GM19043 (cell line): ENCODE results near the gene CPVL.

Experiments used
- ATAC-seq: cut with Tn5 transposase; IDR thresholded peaks from one replicate; pipeline ENCODE4 v1.9.1; 2021; ENCODE audit warnings: low read depth; ENCODE audit not compliant: unreplicated experiment

The CPVL gene

DNA sequence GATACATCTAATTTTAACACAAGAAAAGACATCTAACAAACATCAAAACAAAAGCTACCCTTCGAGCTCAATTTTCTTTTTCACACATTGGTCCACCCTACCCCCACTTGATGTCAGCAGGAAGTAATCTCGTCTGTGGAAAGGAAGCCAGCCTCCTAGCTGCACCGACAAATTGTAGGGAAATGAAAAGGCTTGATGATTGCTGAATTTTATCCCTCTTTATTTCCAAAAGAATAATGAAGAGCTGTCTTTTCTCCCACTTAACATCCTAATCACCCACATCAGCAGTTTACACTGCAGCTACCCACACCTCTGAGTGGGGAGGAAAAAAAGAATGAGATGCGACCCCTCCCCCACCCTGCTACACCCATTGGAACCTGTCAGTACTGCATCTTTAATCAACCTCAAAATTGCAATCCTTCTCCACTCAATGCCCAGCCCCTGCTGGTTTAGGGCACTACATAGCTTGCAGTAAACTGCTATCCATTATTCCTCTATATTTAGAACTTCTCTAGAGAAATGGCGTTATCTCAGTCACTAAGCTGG, 10.6 kb upstream of the CPVL start:
- ATAC-seq = no peak

DNA sequence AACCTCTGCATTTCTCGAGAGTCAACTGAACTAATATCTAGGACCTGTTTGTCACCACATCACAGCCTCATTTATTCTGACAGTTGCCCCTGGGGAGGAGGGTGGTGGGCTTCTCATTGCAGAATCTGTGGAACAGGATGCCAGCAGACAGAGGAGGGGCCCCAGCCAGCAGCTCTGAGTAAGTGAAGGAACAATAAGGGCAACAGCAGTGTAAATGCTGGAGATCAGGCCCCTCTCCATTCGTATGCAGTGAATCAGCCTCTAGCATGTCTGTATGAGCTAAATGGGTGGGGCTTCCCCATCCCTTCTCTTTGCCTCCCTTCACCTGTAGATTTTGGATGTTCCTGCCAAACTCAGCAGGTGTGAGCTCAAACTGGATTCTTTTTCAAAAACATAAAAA, 7.7 kb upstream of the CPVL start:
- no peak for ATAC-seq

DNA sequence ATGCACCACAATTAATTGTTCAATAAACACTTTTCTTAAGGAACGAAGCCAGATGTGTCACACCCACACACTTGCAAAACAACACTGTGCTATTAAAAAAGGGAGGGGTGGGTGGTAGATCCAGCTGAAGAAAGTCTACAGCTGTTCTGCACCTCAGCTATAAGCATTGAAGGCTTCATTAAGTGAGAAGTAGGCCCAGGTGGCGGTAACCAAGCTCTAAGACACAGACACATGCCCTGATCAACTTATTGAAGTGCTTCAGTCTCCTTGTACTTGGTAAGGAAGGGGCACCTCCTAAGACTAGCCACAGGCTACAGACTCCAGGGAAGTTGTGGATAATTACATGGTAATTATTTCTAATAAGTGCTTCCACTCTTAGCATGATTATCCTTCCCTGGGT, 4.5 kb upstream of the CPVL start:
- no peak for ATAC-seq

DNA sequence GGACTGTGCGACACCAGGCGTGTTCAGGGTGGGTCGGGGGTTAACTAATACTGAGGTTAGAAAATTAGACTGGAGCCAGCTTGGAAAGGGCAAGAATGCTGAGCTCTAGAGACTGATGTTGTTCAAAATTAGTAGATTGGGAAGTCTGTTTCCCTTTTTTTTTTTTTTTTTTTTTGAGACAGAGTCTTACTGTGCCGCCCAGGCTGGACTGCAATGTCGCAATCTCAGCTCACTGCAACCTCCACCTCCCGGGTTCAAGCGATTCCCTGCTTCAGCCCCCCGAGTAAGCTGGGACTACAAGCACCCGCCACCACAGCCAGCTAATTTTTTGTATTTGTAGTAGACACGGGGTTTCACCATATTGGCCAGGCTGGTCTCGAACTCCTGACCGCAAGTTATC, 2.7 kb upstream of the CPVL start:
- no peak for ATAC-seq

DNA sequence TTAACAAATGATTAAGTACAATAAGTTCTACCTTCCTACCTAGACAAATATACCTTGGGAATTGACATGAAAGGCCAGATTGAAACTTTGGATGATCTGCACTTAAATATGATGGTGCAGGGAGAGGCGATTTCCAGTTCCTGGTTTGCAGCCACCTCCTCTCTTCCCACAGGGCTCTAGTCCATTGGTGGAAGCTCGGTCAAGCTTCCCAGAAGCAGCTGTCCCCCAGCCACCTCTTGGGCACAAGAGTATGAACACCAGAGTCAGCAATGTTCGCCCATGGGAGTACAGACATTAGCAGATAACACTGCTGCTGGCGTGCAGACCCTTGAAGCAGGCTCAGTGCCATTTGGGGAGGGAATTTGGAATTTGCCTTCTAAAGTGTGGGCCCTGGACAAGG, 1.5 kb upstream of the CPVL start:
- no peak for ATAC-seq

DNA sequence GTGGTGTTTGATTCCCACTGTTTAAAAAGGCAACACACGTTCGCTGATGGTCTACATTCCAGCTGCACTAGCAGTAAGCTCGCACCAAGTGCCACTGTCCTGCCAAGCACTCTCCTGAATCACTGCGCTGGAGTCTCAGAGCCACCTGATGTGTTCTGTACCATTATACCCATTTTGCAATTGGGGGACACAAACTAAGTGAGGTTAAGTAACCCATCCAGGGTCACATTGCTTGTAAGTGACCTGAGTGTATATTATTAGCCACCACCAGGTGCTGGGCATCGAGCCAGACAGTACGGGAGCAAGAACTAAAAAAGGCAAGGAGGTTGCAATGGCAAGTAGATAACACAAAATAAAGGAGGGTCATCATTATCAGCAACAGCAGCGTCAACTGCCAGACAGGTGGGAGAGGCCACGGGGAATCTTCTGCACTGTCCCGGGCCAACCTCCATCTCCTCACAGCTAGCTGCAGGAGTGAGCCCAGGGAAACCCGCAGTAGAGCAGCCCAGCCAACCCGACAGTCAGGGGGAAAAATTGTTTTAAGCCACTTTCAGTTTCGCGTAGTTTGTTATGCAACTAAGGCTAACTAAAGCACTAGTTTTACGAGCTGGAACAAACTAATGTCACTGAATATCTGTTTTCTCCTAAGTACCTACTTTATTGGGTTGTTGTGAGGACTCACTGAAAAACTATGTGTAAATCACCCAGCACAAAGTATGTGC, 712 bp upstream of the CPVL start:
- ATAC-seq = no peak

DNA sequence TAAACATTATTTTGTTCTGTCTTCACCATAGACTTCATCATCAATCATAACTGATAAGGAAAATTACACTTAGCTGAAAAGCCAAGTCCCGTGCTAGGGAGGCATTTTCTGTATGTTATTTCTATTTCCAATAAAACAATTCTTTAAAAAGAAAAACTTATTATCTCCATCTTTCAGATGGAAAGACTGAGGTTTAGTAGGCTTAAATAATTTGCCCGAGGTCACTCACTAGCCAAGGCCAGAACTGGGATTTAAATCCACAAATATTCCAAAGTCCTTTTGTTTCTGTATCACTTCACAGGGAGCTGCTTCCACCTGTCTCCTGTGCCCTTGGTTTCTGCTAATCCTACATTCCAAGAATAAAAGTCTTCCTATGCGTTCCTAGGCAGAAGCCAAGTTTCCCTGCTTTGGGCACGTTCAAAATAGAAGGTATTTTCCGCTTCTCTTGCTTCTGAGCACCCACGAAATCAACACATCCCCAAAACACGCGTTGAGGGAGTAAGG, 732 bp downstream of the CPVL start:
- ATAC-seq = no peak

DNA sequence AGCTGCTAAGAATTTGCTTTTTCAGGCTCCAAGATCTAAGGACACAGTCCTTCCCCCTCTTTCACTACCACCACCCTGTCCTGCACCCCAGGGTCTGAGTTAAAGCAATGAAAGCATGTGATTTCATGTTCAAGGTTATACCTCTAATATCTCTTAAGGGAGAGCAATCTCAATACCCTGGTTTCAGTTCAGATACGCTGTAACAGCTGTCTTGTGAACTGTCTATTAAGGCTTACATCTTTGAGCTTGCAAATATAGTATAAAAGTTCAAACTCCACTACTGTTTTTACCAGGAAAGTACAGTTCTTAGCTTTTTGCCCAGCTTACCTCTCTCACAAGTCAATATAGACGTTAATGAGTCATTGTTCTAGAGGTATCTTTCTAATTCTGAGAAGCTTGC, 2.6 kb downstream of the CPVL start:
- ATAC-seq = no peak

DNA sequence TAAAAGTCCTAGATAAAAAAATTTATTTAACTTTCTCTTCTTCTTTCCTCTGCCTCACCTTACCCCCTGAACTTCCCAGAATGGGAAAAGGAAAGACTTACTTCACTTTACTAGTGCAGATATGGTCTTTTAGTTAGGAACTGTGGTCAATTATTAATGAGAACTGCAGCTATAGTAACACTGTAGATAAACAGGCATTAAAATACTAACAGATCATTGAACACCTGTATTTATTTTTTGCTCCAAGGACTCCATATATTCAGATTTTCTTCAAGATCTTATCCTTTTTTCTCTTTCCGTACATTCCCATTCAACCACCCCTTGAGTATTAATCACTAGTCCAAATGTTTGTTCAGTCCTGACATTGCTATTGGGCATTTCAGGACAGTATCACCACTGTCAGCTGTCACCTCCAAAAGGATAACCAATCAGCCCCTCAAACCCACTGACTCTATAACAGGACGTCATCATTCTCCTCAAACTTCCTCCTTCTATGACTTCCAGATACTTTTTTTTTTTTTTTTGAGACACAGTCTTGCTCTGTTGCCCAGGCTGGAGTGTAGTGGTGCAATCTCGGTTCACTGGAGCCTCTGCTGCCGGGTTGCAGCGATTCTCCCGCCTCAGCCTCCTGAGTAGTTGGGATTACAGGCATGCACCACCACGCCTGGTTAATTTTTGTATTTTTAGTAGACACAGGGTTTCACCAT, 4.2 kb downstream of the CPVL start:
- no peak for ATAC-seq

DNA sequence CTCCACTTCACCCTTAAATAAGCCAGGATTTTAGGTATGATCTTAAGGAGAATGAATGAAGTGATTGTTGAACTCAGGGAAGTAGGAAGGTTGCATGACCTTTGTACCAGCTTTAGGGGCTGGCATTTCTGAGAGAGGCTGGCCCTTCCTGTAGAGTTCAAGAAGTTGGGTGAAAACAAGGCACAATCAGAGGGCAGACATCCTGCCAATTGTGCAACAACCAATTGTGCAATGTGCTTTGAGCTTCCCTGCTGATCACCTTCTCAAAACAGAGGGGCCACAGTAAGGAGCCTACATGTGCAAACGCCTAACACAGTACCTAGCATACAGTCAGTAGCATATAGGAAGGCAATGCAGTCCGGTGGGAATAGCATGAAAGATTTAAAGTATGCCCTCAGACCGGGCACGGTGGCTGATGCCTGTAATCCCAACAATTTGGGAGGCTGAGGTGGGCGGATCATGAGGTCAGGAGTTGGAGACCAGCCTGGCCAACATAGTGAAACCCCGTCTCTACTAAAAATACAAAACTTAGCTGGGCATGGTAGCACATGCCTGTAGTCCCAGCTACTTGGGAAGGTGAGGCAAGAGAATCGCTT, 5.4 kb downstream of the CPVL start:
- ATAC-seq = no peak

DNA sequence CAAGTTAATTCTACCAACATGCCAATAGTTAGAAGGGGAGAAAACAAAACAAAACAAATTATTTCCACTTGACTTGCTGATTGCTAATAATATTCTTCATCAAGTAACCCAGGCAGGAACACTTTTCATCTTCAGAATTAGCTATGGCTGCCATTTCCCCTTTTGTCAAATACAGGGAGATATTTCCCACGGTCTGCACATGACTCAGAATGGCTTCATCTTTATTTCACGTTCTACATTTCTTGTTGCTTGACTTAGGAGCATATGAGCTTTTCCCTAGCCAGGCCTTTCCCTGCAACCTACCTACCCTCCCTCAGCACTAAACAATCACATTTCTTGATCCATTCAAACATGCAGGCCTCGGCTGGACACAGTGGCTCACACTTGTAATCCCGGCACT, 6.5 kb downstream of the CPVL start:
- ATAC-seq = no peak

DNA sequence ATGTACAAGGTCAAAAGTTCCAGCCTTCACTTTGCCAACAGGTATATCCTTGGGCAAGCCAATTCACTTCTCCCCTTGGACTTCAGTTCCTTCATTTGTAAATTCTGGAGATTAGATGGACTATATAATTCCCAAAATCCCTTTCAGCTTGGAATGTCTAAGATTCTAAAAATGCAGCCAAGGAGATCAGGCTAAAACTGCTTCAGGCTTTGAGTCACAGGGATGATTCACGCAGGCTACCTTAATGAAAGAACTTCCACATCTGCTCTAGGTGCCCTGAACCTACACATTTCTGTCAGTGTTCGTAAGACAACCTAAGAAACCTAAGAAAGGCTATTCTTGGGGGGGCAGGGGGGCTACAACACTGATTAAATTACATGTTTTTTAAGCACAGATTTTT, 7.1 kb downstream of the CPVL start:
- no peak for ATAC-seq

DNA sequence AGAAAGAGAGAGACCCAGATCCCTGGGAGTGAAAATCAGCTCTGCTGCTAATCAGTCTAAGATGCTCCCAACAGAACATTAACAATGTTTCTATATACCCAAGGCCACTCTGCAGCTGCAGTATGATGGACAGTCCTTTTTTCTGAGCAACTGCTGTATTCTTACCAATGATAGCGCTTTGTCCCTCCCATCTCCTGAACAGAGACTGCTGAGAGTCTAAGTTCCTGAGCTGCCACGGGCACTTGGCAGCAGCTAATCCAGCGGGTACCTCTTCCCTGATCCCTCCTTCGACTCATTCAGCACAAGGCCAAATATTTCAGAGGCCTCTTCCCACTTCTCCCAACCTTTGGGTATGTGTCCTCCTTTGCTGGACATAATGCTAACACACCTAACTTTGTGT, 7.7 kb downstream of the CPVL start:
- no peak for ATAC-seq

DNA sequence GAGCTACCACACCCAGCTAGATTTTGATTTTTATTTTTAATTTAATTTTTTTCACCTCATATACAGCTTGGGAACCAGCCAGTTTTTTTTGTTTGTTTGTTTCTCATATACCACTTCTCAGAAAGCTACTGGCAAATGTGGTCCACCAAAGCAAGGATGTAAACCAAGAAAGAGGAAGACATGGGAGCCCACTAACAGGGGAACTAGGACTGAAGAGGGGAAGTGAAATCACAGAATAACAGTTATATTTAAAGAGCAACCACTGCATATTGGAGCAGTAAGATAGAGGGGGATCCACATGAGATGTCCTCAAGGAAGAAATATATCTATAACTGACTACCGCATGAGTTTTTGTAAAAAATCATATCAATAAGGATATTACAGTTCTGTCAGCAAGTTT, 10.5 kb downstream of the CPVL start:
- ATAC-seq = no peak

DNA sequence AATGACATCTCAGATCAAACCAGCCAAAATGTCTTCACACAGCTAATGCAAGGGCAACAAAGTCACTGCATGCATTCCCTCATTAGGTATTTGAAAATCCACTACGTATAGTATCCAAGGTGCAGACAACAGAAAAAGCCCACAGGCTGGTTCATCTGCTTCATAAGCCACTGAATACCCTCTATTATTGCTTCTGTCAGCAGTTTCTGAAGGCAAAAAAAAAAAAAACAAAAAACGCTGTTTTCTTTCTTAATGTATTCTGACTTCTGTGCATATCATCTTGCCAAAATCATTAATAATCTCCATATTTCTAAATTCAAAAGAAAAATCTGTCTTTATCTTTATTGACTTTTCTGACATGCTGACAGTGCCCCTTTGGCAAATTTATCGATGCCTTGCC, 13.4 kb downstream of the CPVL start:
- no peak for ATAC-seq

DNA sequence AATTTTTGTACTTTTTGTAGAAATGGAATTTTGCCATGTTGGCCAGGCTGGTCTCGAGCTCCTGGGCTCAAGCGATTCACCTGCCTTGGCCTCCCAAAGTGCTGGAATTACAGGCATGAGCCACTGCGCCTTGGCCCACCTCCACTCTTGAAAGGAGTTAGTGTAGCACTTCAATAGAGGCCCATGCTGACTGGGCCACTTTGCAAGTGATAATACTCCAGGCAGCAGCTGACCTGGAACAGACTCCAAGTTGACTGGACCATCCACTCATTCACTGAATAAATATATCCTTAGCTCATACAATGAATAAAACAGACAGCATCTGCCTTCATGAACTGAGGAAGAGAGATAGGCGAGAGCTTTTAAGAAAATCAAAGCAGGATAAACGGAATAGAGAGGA, 14.7 kb downstream of the CPVL start:
- no peak for ATAC-seq

DNA sequence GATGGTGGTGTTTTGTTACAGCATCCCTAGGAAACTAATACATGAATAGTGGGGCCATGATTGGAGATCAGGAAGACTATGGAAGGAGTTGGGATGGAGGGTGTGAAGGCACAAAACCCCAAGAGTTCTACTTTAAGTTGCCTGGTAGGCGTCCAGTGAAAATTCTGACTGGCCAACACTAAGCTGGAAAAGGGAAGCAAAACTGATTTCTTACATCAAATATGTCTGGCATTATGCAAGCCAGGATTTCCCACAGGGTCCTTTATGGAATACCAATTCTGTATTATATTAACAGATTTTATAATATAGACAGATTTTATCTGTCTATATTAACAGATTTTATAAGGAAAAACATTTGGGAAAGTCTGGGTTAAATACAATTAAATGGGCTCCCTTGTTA, 16.2 kb downstream of the CPVL start:
- no peak for ATAC-seq

DNA sequence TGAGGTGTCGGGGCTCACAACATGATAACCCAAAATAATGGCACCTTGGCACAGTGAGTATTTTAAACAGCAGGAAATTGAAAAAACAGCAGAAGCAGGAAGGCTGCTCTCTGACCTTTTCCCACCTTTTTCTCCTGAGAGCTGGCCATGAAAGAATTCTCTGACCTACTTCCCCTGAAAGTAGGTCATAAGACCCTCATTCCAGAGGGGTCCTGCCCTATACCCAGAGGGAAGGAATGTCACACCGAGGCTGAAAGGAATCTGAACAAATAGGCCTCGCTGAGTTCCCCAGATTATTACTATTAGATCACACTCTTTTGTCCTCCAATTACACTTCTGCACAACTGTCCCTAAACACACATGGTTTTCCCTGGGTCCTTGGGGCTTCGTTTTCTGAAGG, 18.8 kb downstream of the CPVL start:
- no peak for ATAC-seq

DNA sequence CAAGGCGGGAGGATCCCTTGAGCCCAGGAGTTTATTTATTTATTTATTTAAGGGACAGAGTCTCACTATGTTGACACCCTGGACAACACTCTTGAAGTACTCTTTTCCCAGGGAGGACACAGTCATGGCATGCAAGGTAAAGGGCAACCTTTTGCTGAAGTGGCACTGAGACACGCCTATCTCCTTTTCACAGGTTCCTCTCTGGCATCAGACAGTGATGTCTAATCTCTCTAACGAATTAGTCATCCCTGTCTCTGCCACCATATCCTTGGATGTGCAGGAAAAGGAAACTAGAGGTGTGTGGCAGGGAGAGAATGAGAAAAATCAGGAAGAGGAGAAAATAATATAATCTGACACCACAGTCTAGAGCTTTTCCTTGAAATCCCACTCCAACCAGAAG, 19.5 kb downstream of the CPVL start:
- ATAC-seq = no peak

DNA sequence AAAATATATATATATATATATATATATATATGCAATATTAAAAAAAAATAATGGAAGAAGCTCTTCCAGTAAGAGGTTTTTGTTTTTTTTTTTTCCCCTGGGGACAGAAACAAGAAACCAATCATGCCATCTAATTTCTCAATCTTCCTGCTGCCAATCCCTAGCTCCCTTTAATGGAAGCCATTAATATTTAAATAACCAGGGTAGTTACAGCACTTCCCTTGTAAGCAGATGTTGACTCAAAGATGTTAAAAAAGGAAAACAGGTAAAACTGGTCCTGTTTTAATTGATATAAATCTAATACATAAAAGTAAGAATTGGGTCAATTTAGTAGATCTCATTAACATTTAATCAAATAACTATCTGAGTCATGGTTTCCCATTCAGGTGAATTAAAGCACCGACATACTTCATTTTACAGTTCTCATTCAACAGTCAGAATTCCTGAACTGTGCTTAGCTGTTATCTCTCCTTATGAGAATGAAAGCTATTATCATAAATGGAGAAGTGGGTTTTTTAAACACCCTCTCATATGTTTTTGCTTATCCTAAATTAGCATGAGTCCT, 22.6 kb downstream of the CPVL start:
- ATAC-seq = no peak

DNA sequence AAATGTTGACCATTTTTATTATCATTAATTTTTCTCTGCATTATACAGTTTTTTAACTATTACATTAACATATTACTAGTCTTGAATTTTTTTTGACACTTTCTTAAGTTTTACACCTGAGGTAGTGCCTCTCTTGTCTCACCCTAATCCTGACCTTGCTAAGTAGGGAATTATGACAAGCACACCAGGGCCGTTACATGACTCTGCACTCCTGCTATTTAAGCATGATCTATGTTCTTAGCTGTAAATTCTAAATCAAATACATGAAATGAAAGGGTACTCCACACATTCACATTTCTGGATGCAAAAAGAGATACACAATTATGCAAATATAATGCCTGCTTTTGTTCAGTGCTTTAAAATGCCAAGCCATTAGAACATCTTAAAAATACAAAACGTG, 23.6 kb downstream of the CPVL start:
- ATAC-seq = no peak
